HepG2 (cell line): Measurements from ENCODE around the gene CROCC.

Experiments
- IRX3 ChIP-seq: sonication (generic); formaldehyde crosslinking; IDR thresholded peaks from 2 replicates; pipeline ENCODE4 v1.8.1; 2023; ENCODE audit warnings: mild to moderate bottlenecking, low read depth, missing genetic modification reagents, borderline replicate concordance
- PAWR ChIP-seq: sonication (generic); formaldehyde crosslinking; IDR thresholded peaks from 2 replicates; pipeline ENCODE4 v1.4.0; 2020; ENCODE audit warnings: missing genetic modification reagents, mild to moderate bottlenecking, borderline replicate concordance
- POLR2A ChIP-seq, 2 experiments: IDR thresholded peaks; 2 replicates each; pipeline ENCODE4 v1.6.1; 2011; ENCODE audit warnings: low read depth in 2 of 2, low read length in 2 of 2, mild to moderate bottlenecking in 1 of 2, moderate library complexity in 1 of 2; ENCODE audit not compliant: insufficient read depth in 1 of 2
- PRMT3 ChIP-seq: sonication (generic); formaldehyde crosslinking; IDR thresholded peaks from 2 replicates; pipeline ENCODE4 v1.8.1; 2022; ENCODE audit warnings: low read depth, mild to moderate bottlenecking, moderate library complexity, missing genetic modification reagents, borderline replicate concordance
- RAD21 ChIP-seq: fragments of 450-650 bp; formaldehyde crosslinking; IDR thresholded peaks from 2 replicates; pipeline ENCODE4 v1.5.0; 2020; ENCODE audit warnings: mild to moderate bottlenecking
- RELA ChIP-seq: sonication (generic); formaldehyde crosslinking; IDR thresholded peaks from 2 replicates; pipeline ENCODE4 v1.4.0; 2020; ENCODE audit warnings: missing genetic modification reagents
- TAF1 ChIP-seq: sonication (generic); formaldehyde crosslinking; IDR thresholded peaks from 2 replicates; pipeline ENCODE4 v1.4.0; 2020; ENCODE audit warnings: missing genetic modification reagents
- ZNF282 ChIP-seq: fragments of 450-650 bp; IDR thresholded peaks from 2 replicates; pipeline ENCODE4 v1.6.1; 2018; ENCODE audit not compliant: partially characterized antibody
- TF ChIP-seq, protein P1 (sequence below), 2 experiments: sonication (generic) in 1 of 2; formaldehyde crosslinking in 1 of 2; IDR thresholded peaks; 2 replicates each; pipeline versions ENCODE4 v1.5.1 to v1.6.1; 2011 to 2020; ENCODE audit warnings: borderline replicate concordance in 1 of 2, low read depth in 1 of 2, low read length in 1 of 2, mild to moderate bottlenecking in 1 of 2, missing genetic modification reagents in 1 of 2, moderate library complexity in 1 of 2

DNA sequence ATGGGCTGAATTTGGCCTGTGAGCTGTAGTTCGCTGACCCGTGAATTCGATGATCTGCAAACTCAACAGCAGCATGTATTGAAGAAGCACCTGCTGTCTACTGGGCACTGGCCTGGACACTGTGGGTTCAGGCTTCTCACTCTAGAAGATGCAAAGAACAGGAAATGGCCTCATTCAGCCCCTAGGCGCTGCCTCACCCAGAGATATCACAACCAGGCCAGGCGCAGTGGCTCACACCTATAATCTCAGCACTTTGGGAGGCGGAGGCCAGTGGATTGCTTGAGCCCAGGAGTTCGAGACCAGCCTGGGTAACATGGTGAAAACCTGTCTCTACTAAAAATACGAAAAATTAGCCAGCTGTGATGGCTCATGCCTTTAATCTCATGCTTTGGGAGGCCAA, 35.0 kb downstream of the CROCC start:
- no peak for TF ChIP-seq POLR2A (IDR thresholded peaks at IDR 0.05; ENCODE audit: insufficient read depth in 1 of 2, low read depth in 2 of 2, low read length in 2 of 2)
- TF ChIP-seq IRX3 (CRISPR knock-in tag) = no peak
- no peak for TF ChIP-seq ZNF282
- TF ChIP-seq RELA (CRISPR knock-in tag) = no peak
- TF ChIP-seq PRMT3 (CRISPR knock-in tag) = no peak
- TF ChIP-seq TAF1 (CRISPR knock-in tag) = no peak
- TF ChIP-seq, protein P1, sequence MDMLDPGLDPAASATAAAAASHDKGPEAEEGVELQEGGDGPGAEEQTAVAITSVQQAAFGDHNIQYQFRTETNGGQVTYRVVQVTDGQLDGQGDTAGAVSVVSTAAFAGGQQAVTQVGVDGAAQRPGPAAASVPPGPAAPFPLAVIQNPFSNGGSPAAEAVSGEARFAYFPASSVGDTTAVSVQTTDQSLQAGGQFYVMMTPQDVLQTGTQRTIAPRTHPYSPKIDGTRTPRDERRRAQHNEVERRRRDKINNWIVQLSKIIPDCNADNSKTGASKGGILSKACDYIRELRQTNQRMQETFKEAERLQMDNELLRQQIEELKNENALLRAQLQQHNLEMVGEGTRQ (IDR thresholded peaks at IDR 0.05; ENCODE audit: low read depth, low read length) = no peak
- TF ChIP-seq, protein P1 (CRISPR knock-in tag; IDR thresholded peaks at IDR 0.05; ENCODE audit: borderline replicate concordance) = no peak
- no peak for TF ChIP-seq PAWR (CRISPR knock-in tag)
- TF ChIP-seq RAD21 (CRISPR knock-in tag) = no peak
